HepG2 (cell line): Measurements from ENCODE around the gene FAM228B. TPM values are rescaled to one million over a fixed set of nuclear protein-coding genes. Genes with fewer than 3 reads are reported as not detected.

Experiments
- ATAC-seq: fragments of 200-7000 bp; cut with Tn5 transposase; 3 replicates; pipeline ENCODE4 v1.9.1; 2020; ENCODE audit warnings: mild to moderate bottlenecking, moderate library complexity
- BruUV-seq: library from RNA; stranded (reverse); fragments of 400-500 nt; replicated peaks from 2 replicates; lab custom pipeline; 2021; lab: Mats Ljungman, UMichigan
- CTCF ChIA-PET: fragments of 300-600 bp; formaldehyde crosslinking; extraction: SDS; loops from one replicate; lab custom pipeline; 2021; ENCODE audit warnings: low total read pairs, inconsistent platforms, low intra/inter-chr PET ratio; lab: Yijun Ruan, JAX
- POLR2A ChIA-PET: fragments of 350-600 bp; sonication (Branson Sonifier 250); formaldehyde crosslinking; loops from one replicate; lab custom pipeline; 2020; ENCODE audit warnings: antibody characterized with exemption, inconsistent platforms; lab: Yijun Ruan, JAX
- DNase-seq: peaks from one replicate; pipeline ENCODE4 v3.0.0-alpha.2; 2015; ENCODE audit warnings: low spot score
- FAIRE-seq: peaks from 3 replicates; lab custom pipeline; 2011; peaks lifted over from hg19 to GRCh38; lab: Jason Lieb, UNC
- H2AFZ ChIP-seq: one replicate; pipeline ENCODE4 v1.6.1; 2011; ENCODE audit warnings: low read length, inconsistent platforms
- H3K27ac ChIP-seq: fragments of 300-600 bp; 3 replicates; pipeline ENCODE4 v1.8.0; 2011; ENCODE audit warnings: mixed run types, mild to moderate bottlenecking, mixed read lengths, low read length, inconsistent platforms; ENCODE audit not compliant: insufficient read depth; ENCODE audit errors: extremely low read length
- H3K27me3 ChIP-seq, 2 experiments: fragments of 200-600 bp in 1 of 2; 2 replicates in 1 of 2; 3 replicates in 1 of 2; pipeline versions ENCODE4 v1.6.0 to v1.8.0; 2011; ENCODE audit warnings: low read length in 2 of 2, mild to moderate bottlenecking in 2 of 2, moderate library complexity in 2 of 2, inconsistent platforms in 1 of 2; ENCODE audit not compliant: insufficient read depth in 2 of 2, control insufficient read depth in 1 of 2
- H3K36me3 ChIP-seq, 2 experiments: fragments of 200-600 bp in 1 of 2; replicated peaks in 1 of 2; 2 replicates in 1 of 2; 3 replicates in 1 of 2; pipeline versions ENCODE4 v1.5.1 to v1.8.0; 2011; ENCODE audit warnings: low read length in 2 of 2, inconsistent platforms in 1 of 2; ENCODE audit not compliant: insufficient read depth in 2 of 2, control insufficient read depth in 1 of 2
- H3K4me1 ChIP-seq: 2 replicates; pipeline ENCODE4 v1.5.1; 2012; ENCODE audit warnings: low read length, inconsistent platforms; ENCODE audit not compliant: insufficient read depth
- H3K4me2 ChIP-seq: 2 replicates; pipeline ENCODE4 v1.6.0; 2011; ENCODE audit warnings: low read depth, low read length, inconsistent platforms
- H3K4me3 ChIP-seq, 3 experiments: fragments of 200-600 bp in 1 of 3; sonication (generic), shearing (Covaris generic) in 1 of 3; replicated peaks in 1 of 3; 2 replicates each; pipeline ENCODE4 v1.5.1; 2011 to 2016; ENCODE audit warnings: low read length in 3 of 3, inconsistent platforms in 2 of 3, low read depth in 2 of 3, mild to moderate bottlenecking in 2 of 3, control low read depth in 1 of 3, mixed read lengths in 1 of 3; ENCODE audit not compliant: insufficient read depth in 1 of 3
- H3K79me2 ChIP-seq: one replicate; pipeline ENCODE4 v1.6.1; 2011; ENCODE audit warnings: low read length, inconsistent platforms; ENCODE audit not compliant: insufficient read depth
- H3K9ac ChIP-seq: 2 replicates; pipeline ENCODE4 v1.6.0; 2011; ENCODE audit warnings: mild to moderate bottlenecking, low read depth, low read length, inconsistent platforms; ENCODE audit not compliant: insufficient read depth
- H3K9me3 ChIP-seq: 2 replicates; pipeline ENCODE4 v1.5.1; 2012; ENCODE audit warnings: mild to moderate bottlenecking, low read length
- H4K20me1 ChIP-seq: 2 replicates; pipeline ENCODE4 v1.6.0; 2011; ENCODE audit warnings: inconsistent platforms, mild to moderate bottlenecking, low read length, moderate library complexity; ENCODE audit not compliant: insufficient read depth
- AGO2 ChIP-seq: fragments of 200-400 bp; formaldehyde crosslinking; optimal IDR thresholded peaks from 2 replicates; pipeline ENCODE3; 2017; ENCODE audit warnings: mild to moderate bottlenecking, low read depth, low read length, moderate library complexity
- ZBTB3 ChIP-seq: sonication (generic); formaldehyde crosslinking; IDR thresholded peaks from 2 replicates; pipeline ENCODE4 v1.4.0; 2020; ENCODE audit warnings: low read depth, mild to moderate bottlenecking, moderate library complexity, missing genetic modification reagents, borderline replicate concordance
- ZMYM3 ChIP-seq: sonication (generic); formaldehyde crosslinking; IDR thresholded peaks from 2 replicates; pipeline ENCODE4 v1.5.1; 2020; ENCODE audit warnings: mild to moderate bottlenecking, missing genetic modification reagents
- ZNF572 ChIP-seq: sonication (generic); formaldehyde crosslinking; IDR thresholded peaks from 2 replicates; pipeline ENCODE4 v1.5.1; 2020; ENCODE audit warnings: mild to moderate bottlenecking, missing genetic modification reagents
- WGBS: methylation state at CpG from one replicate; pipeline ENCODE4 v1.1.6; 2017; ENCODE audit warnings: low lambda C conversion rate; 5-methylcytosine and 5-hydroxymethylcytosine counted together
- in situ Hi-C: cut with HindIII; loops from 2 replicates; pipeline ENCODE4 v1.10.0; 2017; ENCODE audit warnings: low pct_unique_long_range_greater_than_20kb; ENCODE audit not compliant: extremely low pct_ligation_motif_present
- intact Hi-C: fragments of 100-400 bp; cut with micrococcal nuclease; formaldehyde crosslinking; loops from one replicate; pipeline ENCODE4 v1.10.0; 2022; ENCODE audit not compliant: unreplicated experiment
- polyA plus RNA-seq, 8 experiments: library from polyadenylated mRNA; depleted of rRNA in 3 of 8; stranded (reverse) in 7 of 8; unstranded in 1 of 8; fragments of >200 nt; fragmentation: Illumina TruSeq in 4 of 8; extraction: Trizol in 4 of 8; gene quantifications; 2 replicates each; pipeline versions ENCODE4 v1.2.1 to v1.2.3, GENCODE V29; 2011 to 2016; ENCODE audit warnings: low read depth in 4 of 8, missing spikeins in 1 of 8, mixed read lengths in 1 of 8; ENCODE audit not compliant: insufficient read depth in 1 of 8
- total RNA-seq, 5 experiments: library from RNA; depleted of rRNA; stranded (reverse); fragments of >200 nt; fragmentation: Illumina TruSeq; extraction: Trizol; gene quantifications; 2 replicates each; pipeline ENCODE4 v1.2.3, GENCODE V29; 2016; ENCODE audit warnings: low read depth in 1 of 5
- TF ChIP-seq, protein P1 (sequence below): sonication (generic); formaldehyde crosslinking; IDR thresholded peaks from 2 replicates; pipeline ENCODE4 v1.8.1; 2023; ENCODE audit warnings: missing genetic modification reagents, mild to moderate bottlenecking, borderline replicate concordance
- TF ChIP-seq, protein P2 (sequence below), 2 experiments: sonication (generic) in 1 of 2; formaldehyde crosslinking in 1 of 2; IDR thresholded peaks; 2 replicates each; pipeline versions ENCODE4 v1.5.1 to v1.6.1; 2011 to 2020; ENCODE audit warnings: borderline replicate concordance in 1 of 2, low read depth in 1 of 2, low read length in 1 of 2, mild to moderate bottlenecking in 1 of 2, missing genetic modification reagents in 1 of 2, moderate library complexity in 1 of 2

FAM228B gene
- total and polyA plus RNA-seq, 2 of the 13 experiments (the other 11 are each of a cell fraction or from before 2014, with no cell fraction given) = 0.79 to 1.1 TPM

DNA sequence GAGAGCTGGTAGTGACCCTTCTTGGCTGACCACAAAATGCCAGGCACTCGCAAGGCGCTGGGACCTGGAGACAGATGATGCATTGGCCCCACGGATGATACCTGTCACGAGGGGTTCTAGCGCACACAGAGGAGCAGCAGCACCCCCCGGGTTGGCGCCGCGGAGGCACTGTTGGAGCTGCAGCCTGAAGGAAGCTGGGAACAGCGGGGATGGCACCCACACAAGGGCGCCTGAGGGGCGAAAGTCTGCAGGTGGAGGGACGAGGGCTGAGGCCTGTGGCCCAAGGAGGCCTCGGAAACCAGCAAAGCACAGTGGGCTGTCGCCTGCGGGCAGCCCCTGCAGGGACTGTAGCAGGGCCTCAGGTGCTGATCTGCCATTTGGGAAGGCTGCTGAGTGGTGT lies 85.2 kb downstream of the FAM228B start (continued):
- TF ChIP-seq ZMYM3 (CRISPR knock-in tag) = no peak

DNA sequence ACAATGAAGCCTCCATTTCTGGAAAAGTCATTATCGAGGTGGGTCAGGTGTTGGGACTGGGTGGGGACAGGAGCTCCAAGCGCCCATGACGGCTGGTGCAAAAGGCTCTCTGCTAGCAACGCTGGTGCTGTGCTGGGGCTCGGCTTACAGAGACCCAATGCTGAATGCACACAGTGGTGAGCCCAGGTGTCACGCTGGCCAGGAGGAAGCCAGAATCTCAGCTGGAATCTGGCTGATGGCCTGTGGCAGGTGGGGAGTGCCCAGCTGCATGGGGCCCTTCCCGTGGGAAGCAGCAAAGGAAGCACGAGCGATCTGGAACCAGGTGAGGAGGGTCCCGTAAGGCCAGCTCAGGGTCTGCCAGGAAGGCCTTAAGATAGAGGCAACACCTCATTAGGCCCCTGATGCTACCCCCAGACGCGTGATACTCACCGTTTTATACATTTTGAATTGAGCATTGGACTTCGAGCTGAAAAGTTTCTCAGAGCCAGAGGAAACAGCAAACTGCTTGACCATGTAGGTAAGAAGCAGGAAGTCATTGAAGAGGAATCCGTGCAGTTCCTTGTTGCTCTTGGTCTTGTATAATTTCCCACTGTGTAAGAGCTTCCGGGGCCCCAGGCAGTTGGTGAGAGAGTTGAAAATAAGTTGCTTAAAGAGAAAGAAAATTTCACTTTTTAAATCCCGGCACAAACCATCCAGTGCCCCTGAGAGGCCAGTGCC lies 86.3 kb downstream of the FAM228B start:
- intact Hi-C loops = no loop called here
- DNase-seq = no peak
- BruUV-seq = no TSS peak
- H3K36me3 ChIP-seq = peaks cover 2 to 16% of the 10 kb centered on the region in 2 experiments; a peak in 3 of 5 replicates
- TF ChIP-seq, protein P1, sequence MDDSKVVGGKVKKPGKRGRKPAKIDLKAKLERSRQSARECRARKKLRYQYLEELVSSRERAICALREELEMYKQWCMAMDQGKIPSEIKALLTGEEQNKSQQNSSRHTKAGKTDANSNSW (CRISPR knock-in tag) = no peak
- TF ChIP-seq AGO2 = peak; percentile 11
- TF ChIP-seq ZNF572 (CRISPR knock-in tag) = no peak
- TF ChIP-seq, protein P2, sequence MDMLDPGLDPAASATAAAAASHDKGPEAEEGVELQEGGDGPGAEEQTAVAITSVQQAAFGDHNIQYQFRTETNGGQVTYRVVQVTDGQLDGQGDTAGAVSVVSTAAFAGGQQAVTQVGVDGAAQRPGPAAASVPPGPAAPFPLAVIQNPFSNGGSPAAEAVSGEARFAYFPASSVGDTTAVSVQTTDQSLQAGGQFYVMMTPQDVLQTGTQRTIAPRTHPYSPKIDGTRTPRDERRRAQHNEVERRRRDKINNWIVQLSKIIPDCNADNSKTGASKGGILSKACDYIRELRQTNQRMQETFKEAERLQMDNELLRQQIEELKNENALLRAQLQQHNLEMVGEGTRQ (IDR thresholded peaks at IDR 0.05; ENCODE audit: low read depth, low read length) = no peak
- TF ChIP-seq, protein P2 (CRISPR knock-in tag; IDR thresholded peaks at IDR 0.05; ENCODE audit: borderline replicate concordance) = no peak
- no peak for TF ChIP-seq ZBTB3 (CRISPR knock-in tag)
- TF ChIP-seq, all 625 proteins: peak for 1
- H3K27ac ChIP-seq = no peak overlapping the region
- H3K9ac ChIP-seq = no peak overlapping the region
- H4K20me1 ChIP-seq = no peaks in the 10 kb centered on the region
- no peaks in the 10 kb centered on the region for H3K79me2 ChIP-seq
- WGBS = 92% methylated on average over 17 of the region's 17 CpGs
- in situ Hi-C loops = no loop called here
- H3K27me3 ChIP-seq = no peaks in the 10 kb centered on the region
- H3K4me3 ChIP-seq = no peak overlapping the region
- no peaks in the 10 kb centered on the region for H3K4me1 ChIP-seq
- no peaks in the 10 kb centered on the region for H3K9me3 ChIP-seq
- H2AFZ ChIP-seq = no peak overlapping the region
- H3K4me2 ChIP-seq = no peak overlapping the region
- no peak for ATAC-seq
- CTCF ChIA-PET = no interaction called here
- POLR2A ChIA-PET = no interaction called here
- FAIRE-seq = no peak
